Activated naive CD8-positive, alpha-beta T cell treated with anti-CD3 and anti-CD28 coated beads, Interleukin-2, amount 10 ng/mL, durations not matched to agents 7 days and 5 days (primary cell): ENCODE data around the gene UTP4. TPM values are rescaled to one million over a fixed set of nuclear protein-coding genes. Genes with fewer than 3 reads are reported as not detected.

Experiments used
- ATAC-seq: fragments of 150-1000 bp; cut with Tn5 transposase; one replicate; pipeline ENCODE4 v1.10.0; 2021; ENCODE audit warnings: low read depth, moderate library complexity
- POLR2A ChIA-PET: fragments of 350-600 bp; sonication (Branson Sonifier 250); formaldehyde crosslinking; loops from one replicate; lab custom pipeline; 2021; ENCODE audit warnings: antibody characterized with exemption; lab: Charles Lee
- DNase-seq: peaks from one replicate; pipeline ENCODE4 v3.0.0; 2021
- H3K27ac Mint-ChIP-seq: one replicate; pipeline ENCODE4 v1.8.0; 2022; ENCODE audit warnings: mild to moderate bottlenecking, mixed read lengths
- H3K27me3 Mint-ChIP-seq: one replicate; pipeline ENCODE4 v1.8.0; 2022; ENCODE audit warnings: mild to moderate bottlenecking, moderate library complexity, mixed read lengths
- H3K36me3 Mint-ChIP-seq: one replicate; pipeline ENCODE4 v1.8.0; 2021; ENCODE audit warnings: mild to moderate bottlenecking, mixed read lengths
- H3K4me1 Mint-ChIP-seq: one replicate; pipeline ENCODE4 v1.8.0; 2021; ENCODE audit warnings: mixed read lengths
- H3K4me3 Mint-ChIP-seq: one replicate; pipeline ENCODE4 v1.8.0; 2022; ENCODE audit warnings: mild to moderate bottlenecking, moderate library complexity, mixed read lengths
- H3K9me3 Mint-ChIP-seq: one replicate; pipeline ENCODE4 v1.8.0; 2021; ENCODE audit warnings: mixed read lengths
- total RNA-seq, 2 experiments: library from RNA; stranded (reverse); gene quantifications; one replicate each; pipeline ENCODE4 v1.2.3, GENCODE V29; 2021

The UTP4 gene
- total RNA-seq, 2 experiments from 2014 or later: 40.5 to 41.4 TPM

DNA sequence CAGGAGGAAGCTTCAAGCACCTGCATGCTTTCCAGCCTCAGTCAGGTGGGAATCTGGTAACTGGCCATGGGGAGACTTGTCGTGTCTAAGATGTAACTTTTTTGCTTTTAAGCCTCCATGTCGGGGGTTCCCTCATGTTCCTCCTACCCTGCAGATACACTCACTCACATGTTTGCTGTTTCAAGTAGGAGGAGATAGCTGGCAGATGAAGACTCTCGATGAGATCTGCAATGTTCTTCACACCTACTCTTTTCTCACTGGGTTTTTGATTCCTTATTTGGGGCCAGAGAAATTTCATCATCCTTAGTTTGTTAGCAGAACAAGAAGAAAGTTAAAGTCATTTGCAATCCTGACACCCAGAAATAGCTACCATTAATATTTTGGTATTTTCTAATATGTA is 24.7 kb downstream of the UTP4 start:
- POLR2A ChIA-PET: interaction anchor here (0.7 to 1.7 kb wide), 3 partner anchors 9 to 381 kb away, joined by 3 to 4 read pairs (median 3); partner anchors contain the start of genes CHTF8 and UTP4
- DNase-seq: no peak
- H3K9me3 Mint-ChIP-seq: no peaks in the 10 kb centered on the region
- no peaks in the 10 kb centered on the region for H3K27me3 Mint-ChIP-seq
- H3K36me3 Mint-ChIP-seq: peaks cover 31% of the 10 kb centered on the region
- H3K4me1 Mint-ChIP-seq: no peaks in the 10 kb centered on the region
- no peak for ATAC-seq
- no peak overlapping the region for H3K27ac Mint-ChIP-seq
- no peak overlapping the region for H3K4me3 Mint-ChIP-seq

- Mint-ChIP-seq H3K9me3 (no peaks in the 10 kb centered on the region), H3K4me3 (no peak overlapping the region), H3K27ac (no peak overlapping the region), H3K36me3 (peaks cover 32% of the 10 kb centered on the region), H3K27me3 (no peaks in the 10 kb centered on the region), H3K4me1 (peaks cover under 1% of the 10 kb centered on the region)
- ATAC-seq (no peak), DNase-seq (no peak)
- POLR2A ChIA-PET: no interaction called here
Observed at GRCh38 chr16:69160192-69160591, 27.7 kb downstream of the UTP4 start.

DNA sequence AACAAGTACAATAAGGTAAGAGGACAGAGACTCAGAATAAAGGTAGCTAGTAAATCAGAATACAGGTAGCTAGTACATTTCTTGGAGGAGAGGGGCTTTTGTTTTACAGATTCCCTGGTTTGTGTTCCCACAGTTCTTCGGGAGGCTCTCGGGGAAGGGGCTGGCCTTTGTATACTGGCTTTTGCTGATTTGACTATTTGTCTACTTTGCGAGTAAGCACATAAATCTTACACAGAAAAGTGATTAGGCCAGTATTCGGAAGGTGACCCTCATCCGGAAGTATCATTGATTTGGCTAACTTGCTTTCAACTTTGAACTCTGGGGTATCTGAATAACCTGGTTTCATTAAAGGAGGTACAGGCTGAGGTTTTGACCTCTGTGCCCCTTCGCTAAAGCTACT is 33.1 kb downstream of the UTP4 start:
- no peaks in the 10 kb centered on the region for H3K27me3 Mint-ChIP-seq
- peaks cover 18% of the 10 kb centered on the region for H3K4me1 Mint-ChIP-seq
- POLR2A ChIA-PET: interaction anchor here (0.6 to 2.7 kb wide), 3 partner anchors 9 to 627 kb away, joined by 3 to 24 read pairs (median 4); partner anchors contain the start of gene SNTB2
- peak overlapping the region; percentile 78 for H3K27ac Mint-ChIP-seq
- ATAC-seq (no peak), DNase-seq (no peak)
- peaks cover 31% of the 10 kb centered on the region for H3K36me3 Mint-ChIP-seq
- no peak overlapping the region for H3K4me3 Mint-ChIP-seq
- no peaks in the 10 kb centered on the region for H3K9me3 Mint-ChIP-seq

- H3K4me1 Mint-ChIP-seq: peaks cover 20% of the 10 kb centered on the region
Observed at GRCh38 chr16:69166221-69166833, 33.9 kb downstream of the UTP4 start.

GRCh38 chr16:69166946-69167930 is 34.8 kb downstream of the UTP4 start:
- Mint-ChIP-seq H3K9me3 (no peaks in the 10 kb centered on the region), H3K4me3 (peak overlapping the region; percentile 8), H3K27me3 (no peaks in the 10 kb centered on the region), H3K36me3 (peaks cover 30% of the 10 kb centered on the region), H3K27ac (peak overlapping the region; percentile 78), H3K4me1 (peaks cover 20% of the 10 kb centered on the region)
- POLR2A ChIA-PET: interaction anchor here (1.5 to 2.7 kb wide), 2 partner anchors 10 to 20 kb away, joined by 3 to 24 read pairs; partner anchors contain the start of gene SNTB2
- no peak for ATAC-seq
- no peak for DNase-seq

More at GRCh38 chr16:69166221-69166833, 33.9 kb downstream of the UTP4 start:
- ATAC-seq: peak; percentile 93
- Mint-ChIP-seq H3K36me3 (peaks cover 29% of the 10 kb centered on the region), H3K27me3 (no peaks in the 10 kb centered on the region), H3K9me3 (no peaks in the 10 kb centered on the region), H3K4me3 (peak overlapping the region; percentile 8), H3K27ac (peak overlapping the region; percentile 78)
- POLR2A ChIA-PET: interaction anchor here (1.5 to 2.7 kb wide), 2 partner anchors 9 to 21 kb away, joined by 3 to 24 read pairs; partner anchors contain the start of gene SNTB2
- peak; percentile 39 for DNase-seq

GRCh38 chr16:69169051-69169450 is 36.6 kb downstream of the UTP4 start:
- Mint-ChIP-seq H3K9me3 (no peaks in the 10 kb centered on the region), H3K36me3 (peaks cover 29% of the 10 kb centered on the region), H3K4me1 (peaks cover 26% of the 10 kb centered on the region), H3K27ac (no peak overlapping the region), H3K27me3 (no peaks in the 10 kb centered on the region), H3K4me3 (no peak overlapping the region)
- POLR2A ChIA-PET: interaction anchor here (1.1 kb wide), 1 partner anchor 17 kb away, joined by 3 read pairs; no protein-coding TSS in a partner anchor
- DNase-seq: no peak
- ATAC-seq: no peak

GRCh38 chr16:69169607-69170352 is 37.3 kb downstream of the UTP4 start:
- DNase-seq: no peak
- Mint-ChIP-seq H3K27ac (no peak overlapping the region), H3K9me3 (no peaks in the 10 kb centered on the region), H3K4me1 (peaks cover 26% of the 10 kb centered on the region), H3K36me3 (peaks cover 28% of the 10 kb centered on the region), H3K4me3 (no peak overlapping the region), H3K27me3 (no peaks in the 10 kb centered on the region)
- POLR2A ChIA-PET: interaction anchor here (1.1 kb wide), 1 partner anchor 17 kb away, joined by 3 read pairs; no protein-coding TSS in a partner anchor
- no peak for ATAC-seq

DNA sequence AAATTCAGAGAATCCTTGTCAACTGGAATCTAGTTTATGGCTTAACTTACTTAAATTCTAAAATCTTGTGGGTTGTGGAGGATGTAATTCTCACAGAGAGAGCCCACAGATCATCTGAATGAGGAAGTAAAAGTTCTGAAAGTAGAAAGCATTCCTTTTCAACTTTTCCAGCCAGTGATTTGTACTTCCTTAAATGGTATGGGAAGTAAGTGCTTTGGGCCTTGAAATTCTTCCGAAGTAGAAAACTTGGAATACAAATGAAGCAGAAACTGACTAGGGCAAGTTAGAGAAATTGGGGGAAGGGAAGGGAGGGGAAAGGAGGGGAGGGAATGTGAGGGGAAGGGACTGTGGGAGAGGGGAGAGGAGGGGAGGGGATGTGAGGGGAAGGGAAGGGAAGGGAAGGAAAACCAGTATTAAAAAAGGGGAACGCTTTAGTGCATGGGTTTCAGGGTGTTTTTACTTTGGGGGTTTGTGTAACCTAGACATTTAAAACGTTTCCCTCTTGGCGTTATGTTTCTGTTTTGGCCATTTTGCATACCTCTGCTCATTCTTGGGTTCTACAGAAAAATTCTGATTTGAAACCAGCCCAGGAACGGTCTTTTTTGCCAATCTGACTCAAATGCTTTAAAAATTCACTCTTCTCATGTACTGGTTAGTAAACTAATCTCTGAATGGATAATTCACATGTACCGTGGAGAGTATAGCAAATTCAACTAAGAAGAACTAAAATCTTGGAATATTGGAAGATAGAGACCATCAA is 39.1 kb downstream of the UTP4 start:
- Mint-ChIP-seq H3K9me3 (no peaks in the 10 kb centered on the region), H3K27me3 (no peaks in the 10 kb centered on the region), H3K36me3 (peaks cover 22% of the 10 kb centered on the region), H3K4me3 (no peak overlapping the region), H3K4me1 (peaks cover 17% of the 10 kb centered on the region), H3K27ac (no peak overlapping the region)
- DNase-seq (no peak), ATAC-seq (no peak)
- POLR2A ChIA-PET: no interaction called here

DNA sequence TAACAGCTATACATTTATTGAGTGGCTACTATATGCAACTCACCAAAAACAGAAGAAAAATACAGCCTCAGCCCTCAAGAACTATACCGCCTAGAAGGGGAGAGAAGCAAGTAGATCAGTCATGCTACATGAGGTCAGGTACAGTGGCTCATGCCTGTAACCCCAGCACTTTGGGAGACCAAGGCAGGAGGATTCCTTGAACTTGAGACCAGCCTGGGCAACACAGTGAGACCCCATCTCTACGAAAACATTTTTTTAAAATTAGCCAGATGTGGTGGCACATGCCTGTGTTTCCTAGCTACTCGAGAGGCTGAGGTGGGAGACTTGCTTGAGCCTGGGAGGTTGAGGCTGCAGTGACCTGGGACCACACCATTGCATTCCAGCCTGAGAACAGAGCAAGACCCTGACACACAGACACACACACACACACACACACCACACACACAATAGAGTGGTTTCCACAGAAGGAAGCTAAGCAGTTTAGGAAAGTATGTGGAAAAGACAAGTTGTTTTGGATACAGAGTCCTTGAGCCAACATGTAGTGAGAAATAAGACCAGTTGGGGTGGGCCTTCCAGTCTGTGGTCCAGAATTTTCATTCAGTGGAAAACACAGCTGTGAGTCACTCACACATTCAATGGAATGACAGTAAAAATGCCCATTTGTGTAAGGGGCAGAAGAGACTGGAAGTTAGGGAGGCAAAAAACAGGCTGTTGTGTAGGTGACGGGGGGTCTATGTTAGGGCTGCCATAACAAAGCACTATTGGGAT is 43.8 kb downstream of the UTP4 start:
- Mint-ChIP-seq H3K4me3 (no peak overlapping the region), H3K9me3 (no peaks in the 10 kb centered on the region), H3K4me1 (peaks cover 10% of the 10 kb centered on the region), H3K27me3 (no peaks in the 10 kb centered on the region), H3K27ac (no peak overlapping the region), H3K36me3 (peaks cover 10% of the 10 kb centered on the region)
- POLR2A ChIA-PET: interaction anchor here (0.6 kb wide), 1 partner anchor 15 kb away, joined by 3 read pairs; no protein-coding TSS in a partner anchor
- DNase-seq (no peak), ATAC-seq (no peak)

DNA sequence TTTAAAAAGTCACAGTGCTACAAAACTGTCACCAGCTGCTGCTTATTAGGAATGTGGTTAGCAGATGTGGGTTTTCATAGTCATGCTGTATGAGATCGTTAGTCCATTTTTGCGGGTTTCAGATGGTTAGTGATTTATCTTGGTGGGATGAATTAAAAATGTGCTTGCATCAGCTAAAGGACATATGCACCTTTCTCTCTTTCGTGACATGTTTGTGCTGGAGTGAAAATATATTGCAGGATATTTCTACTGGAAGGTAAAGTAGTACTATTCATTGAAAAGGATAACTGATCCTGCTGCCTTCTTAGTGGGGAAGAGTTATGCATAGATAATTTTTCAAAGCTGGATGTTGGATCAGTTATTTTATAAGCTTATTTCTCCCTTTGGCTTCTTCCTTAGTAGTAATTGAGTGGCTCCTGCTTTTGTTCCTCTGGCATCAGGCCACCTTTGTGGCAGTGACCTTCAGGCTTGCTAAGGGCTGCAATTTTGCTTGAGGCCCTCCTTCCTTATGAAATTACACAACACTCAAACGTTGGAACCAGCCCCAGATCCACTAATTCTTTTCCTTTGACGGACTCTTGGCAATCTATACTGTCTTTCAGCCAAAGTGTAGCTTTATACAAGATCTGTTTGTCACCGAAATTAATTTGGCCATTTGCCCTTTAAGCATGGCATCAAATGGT is 47.0 kb downstream of the UTP4 start:
- ATAC-seq (no peak), DNase-seq (no peak)
- Mint-ChIP-seq H3K4me1 (peaks cover 8% of the 10 kb centered on the region), H3K36me3 (peaks cover 1% of the 10 kb centered on the region), H3K4me3 (no peak overlapping the region), H3K9me3 (no peaks in the 10 kb centered on the region), H3K27me3 (no peaks in the 10 kb centered on the region), H3K27ac (no peak overlapping the region)
- POLR2A ChIA-PET: no interaction called here

- DNase-seq (no peak), ATAC-seq (no peak)
- peaks cover 10% of the 10 kb centered on the region for H3K4me1 Mint-ChIP-seq
- no peak overlapping the region for H3K27ac Mint-ChIP-seq
- POLR2A ChIA-PET: no interaction called here
- no peaks in the 10 kb centered on the region for H3K9me3 Mint-ChIP-seq
- peaks cover 1% of the 10 kb centered on the region for H3K36me3 Mint-ChIP-seq
- no peaks in the 10 kb centered on the region for H3K27me3 Mint-ChIP-seq
- H3K4me3 Mint-ChIP-seq: no peak overlapping the region
Observed at GRCh38 chr16:69180011-69180338, 47.5 kb downstream of the UTP4 start.
